Stimulated activated CD4-positive, alpha-beta T cell treated with anti-CD3 and anti-CD28 coated beads, Interleukin-1b, Interleukin-23, amount 100 ng/mL, for 1 hour (primary cell): ENCODE measurements around the gene IGFL2.
"Not testable (repeated sequence)": the region's sequence is repeated elsewhere in the genome, so short reads cannot be mapped to it uniquely, and the experiment has no call there.

ENCODE experiments used
- DNase-seq, 2 donors: peaks; one replicate each; pipeline ENCODE4 v3.0.0-alpha.2; 2020; ENCODE audit warnings: low read depth in 2 of 2

Gene IGFL2

GRCh38 chr19:46142294-46142693, 5.7 kb upstream of the IGFL2 start:
- no peak for DNase-seq

DNA sequence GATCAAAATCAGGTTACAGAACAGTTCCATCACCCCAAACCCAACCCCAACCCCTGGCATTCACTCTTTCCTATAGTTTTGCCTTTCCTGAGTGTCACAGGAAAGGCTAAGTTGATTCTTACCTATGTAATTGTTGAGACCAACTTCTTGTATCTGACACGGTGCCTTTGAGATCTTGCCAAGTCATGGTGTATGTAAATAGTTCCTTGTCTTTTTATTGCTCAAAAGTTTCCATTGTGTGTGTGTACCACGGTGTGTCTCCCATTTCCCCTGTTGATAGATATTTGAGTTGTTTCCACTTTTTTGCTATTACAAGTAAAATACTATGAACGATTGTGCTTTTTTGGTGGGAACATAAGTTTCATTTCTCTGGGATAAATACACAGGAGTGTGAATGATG, 3.3 kb upstream of the IGFL2 start:
- no peak for DNase-seq

- DNase-seq: no peak
Measured at GRCh38 chr19:46147166-46147740, 785 bp upstream of the IGFL2 start.

GRCh38 chr19:46150606-46151005, 2.6 kb downstream of the IGFL2 start:
- DNase-seq: no peak

GRCh38 chr19:46155237-46155636, 7.2 kb downstream of the IGFL2 start:
- DNase-seq: no peak

DNA sequence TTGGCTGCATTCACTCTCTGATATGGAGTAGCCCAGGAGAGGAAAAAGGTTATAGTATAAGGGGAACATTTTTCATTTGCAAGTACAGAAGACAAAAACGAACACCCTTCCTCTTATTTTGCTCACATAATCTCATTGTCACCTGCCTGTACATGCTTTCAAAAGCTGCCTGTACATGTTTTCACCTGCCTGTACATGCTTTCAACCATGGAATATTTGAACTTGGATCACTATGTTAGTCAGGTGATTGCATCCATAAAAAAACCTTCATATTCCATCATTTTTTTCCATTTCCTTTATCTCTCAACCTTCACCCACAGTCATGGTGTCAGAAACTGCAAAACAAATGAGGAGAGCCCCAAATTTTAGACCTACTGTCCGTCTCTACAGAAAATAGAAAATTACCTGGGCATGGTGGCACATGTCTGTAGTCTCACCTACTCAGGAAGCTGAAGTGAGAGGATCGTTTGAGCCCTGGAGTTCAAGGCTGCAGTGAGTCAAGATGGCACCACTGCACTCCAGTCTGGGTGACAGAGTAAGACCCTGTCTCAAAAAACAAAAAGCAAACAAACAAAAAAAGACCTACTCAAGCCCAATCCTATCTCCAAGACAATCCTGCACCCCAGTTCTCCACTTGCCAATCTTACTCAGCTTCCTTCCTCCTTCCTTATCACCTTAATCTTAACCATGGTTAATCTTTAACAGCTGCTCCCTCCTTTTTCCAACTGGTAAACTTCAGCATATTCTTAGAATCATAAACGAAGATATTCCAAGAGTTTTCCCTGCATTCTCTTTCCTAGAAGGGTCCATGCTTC, 11.6 kb downstream of the IGFL2 start:
- DNase-seq: no peak

GRCh38 chr19:46160233-46160775, 12.3 kb downstream of the IGFL2 start:
- no peak for DNase-seq

DNA sequence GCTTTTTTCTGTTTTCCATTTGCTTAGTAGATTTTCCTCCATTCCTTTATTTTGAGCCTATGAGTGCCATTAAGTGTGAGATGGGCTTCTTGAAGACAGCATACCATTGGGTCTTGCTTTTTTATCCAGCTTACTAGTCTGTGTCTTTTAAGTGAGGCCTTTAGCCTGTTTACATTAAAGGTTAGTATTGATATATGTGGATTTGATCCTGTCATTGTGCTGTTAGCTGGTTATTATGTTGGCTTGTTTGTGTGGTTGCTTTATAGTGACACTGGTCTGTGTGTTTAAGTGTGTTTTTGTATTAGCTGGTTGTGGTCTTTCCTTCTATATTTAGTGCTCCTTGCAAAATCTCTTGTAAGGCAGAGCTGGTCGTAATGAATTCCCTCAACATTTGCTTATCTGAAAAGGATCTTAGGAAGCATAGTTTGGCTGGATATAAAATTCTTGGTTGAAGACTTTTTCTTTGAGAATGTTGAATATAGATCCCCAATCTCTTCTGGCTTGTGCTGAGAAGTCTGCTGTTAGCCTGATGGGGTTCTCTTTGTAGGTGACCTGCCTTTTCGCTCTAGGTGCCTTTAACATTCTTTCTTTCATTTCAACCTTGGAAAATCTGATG, 13.7 kb downstream of the IGFL2 start:
- not testable (repeated sequence) for DNase-seq

- DNase-seq: no peak
Measured at GRCh38 chr19:46162731-46163130, 14.7 kb downstream of the IGFL2 start.

DNA sequence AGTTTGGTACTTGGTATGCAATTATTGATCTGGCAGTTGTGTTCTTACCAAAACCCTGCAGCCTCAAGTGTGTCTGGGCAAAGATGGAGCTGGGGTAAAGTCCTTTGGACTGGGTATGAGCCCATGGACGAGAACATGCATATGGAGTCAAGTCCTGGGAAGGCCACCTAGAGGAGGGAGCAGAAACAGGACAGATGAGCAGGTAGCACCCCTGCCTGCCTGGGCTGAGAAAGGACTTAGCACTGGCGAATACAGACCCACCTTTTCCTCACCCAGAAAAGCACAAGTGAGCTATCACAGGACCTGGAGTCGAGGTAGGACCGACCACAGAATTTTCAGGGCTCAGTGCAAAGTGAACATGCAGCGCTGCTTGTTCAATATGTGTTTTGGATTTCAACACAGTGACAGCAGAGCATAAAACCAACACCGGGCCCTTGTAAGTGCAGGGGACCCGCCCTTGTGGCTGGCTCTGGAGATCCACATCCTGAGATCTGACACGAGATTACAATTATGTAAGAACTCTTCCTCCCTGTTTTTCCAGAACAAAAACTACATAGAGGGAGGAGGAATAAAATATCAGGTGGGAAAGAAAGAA, 25.9 kb downstream of the IGFL2 start:
- DNase-seq: no peak

GRCh38 chr19:46176116-46176860, 28.2 kb downstream of the IGFL2 start:
- no peak for DNase-seq

DNA sequence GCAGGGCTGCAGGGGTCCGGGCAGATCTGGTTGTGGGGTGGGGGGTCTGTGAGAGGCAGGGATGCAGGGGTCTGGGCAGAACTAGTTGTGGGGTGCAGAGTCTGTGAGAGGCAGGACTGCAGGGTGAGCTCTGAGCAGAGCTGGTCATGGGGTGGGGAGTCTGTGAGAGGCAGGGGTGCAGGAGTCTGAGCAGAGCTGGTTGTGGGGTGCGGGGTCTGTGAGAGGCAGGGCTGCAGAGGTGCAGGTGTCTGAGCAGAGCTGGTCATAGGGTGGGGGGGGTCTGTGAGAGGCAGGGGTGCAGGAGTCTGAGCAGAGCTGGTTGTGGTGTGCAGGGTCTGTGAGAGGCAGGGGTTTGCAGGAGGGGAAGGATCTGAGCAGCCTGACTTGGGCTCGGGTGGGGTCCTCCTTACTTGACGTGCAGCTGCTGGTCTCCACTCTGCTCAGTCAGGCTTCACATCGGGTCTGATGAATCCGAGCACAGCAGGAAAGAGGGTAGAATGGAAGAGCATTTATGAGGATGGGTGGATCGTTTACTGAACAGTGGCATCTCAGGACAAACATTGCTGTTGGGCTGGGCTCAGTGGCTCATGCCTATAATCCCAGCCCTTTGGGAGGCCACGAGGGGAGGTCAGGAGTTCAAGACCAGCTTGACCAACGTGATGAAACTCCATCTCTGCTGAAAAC, 31.2 kb downstream of the IGFL2 start:
- DNase-seq: no peak

- DNase-seq: no peak
Measured at GRCh38 chr19:46180701-46181387, 32.8 kb downstream of the IGFL2 start.

DNA sequence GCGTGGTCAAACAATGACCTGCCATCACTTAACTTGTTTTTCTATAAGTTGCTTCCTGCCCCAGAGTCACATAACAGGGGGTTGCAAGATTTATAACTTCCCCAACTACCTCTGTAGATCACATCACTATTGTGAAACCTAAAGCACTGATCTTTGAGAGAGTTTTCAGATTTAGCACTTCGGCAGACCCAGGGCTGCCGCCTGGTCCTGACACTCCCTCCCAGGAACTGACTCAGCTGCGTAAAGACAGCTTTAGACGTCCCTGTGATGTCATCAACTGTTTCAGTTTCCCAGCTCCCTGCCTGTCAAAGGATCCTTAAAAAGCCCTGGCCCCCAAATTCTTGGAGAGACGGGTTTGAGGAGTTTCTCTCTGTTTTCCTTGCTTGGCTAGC, 33.3 kb downstream of the IGFL2 start:
- no peak for DNase-seq

- DNase-seq: no peak
Measured at GRCh38 chr19:46182476-46182875, 34.4 kb downstream of the IGFL2 start.

DNA sequence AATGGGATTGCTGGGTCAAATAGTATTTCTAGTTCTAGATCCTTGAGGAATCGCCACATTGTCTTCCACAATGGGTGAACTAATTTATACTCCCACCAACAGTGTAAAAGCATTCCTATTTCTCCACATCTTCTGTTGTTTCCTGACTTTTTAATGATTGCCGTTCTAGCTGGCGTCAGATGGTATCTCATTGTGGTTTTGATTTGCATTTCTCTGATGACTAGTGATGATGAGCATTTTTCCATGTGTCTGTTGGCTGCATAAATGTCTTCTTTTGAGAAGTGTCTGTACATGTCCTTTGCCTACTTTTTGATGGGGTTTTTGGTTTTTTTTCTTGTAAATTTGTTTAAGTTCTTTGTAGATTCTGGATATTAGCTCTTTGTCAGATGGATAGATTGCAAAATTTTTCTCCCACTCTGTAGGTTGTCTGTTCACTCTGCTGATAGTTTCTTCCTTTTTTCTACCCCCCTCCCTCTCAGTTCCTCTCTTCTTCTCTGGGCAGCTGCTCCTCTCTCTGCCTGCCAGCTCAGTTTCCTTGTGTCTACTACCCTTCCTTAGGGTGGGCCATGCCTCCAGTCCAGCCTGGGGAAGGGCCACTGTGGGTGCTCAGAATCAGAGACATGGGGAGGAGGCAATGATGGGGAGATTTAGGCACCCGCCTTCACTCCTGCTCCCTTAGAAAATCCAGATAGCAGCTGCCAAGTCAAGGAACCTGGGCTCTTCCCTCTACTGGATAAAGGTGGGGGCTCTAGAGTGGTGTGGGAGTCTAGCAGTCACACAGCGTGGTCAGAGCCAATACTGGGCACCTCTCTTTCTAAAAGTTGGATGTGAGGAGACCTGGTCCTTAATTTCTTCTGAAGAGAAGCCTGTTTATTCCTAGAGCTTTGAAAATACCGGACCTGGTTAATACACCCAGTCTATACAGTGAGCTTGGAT, 37.0 kb downstream of the IGFL2 start:
- not testable (repeated sequence) for DNase-seq

DNA sequence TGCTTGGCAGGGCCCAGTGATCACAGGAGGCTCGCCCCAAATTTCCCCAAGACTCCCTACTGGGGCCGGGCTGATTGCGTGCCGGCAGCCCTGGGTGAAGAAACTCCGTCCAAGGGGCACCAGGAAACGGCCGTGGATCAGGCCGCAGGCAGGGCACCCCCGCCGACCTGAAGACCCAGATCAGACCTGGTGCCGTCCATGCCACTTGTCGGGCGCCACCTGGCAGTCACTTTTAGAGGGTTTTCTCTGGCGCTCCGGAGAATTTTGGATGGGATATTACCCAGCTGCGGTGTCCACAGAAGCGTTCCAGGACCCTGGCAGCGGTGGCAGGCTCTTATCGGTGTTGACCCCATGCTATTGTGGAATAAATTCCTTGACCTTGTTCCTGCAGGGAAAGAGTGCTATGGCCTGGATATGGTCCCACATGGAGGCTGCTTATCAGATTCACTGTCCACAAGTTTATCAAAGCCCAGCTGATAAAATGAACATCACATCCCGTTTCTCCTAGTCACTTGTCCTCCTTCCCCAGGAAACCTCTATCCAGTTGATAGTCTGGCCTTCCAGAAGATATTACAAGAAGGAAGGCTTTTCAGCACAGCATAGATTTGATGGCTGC, 38.2 kb downstream of the IGFL2 start:
- DNase-seq: no peak

DNA sequence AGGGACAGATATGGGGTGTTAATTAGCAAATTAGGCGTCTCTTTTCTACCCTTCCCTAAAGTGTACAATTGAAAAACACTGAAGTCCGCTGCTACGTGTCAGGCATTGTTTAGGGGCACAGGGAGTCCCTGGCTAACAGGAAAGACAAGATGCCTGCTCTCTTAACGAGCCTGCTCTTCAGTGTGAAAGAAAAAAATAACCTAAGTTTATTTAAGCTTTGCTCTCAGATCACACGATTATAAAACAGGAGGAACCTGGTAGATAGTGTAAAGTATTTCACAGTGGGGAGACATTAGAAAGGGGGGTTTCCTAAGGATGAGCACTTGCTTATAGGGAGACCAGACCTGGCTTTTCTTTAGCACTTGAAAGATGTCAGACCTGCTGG, 38.7 kb downstream of the IGFL2 start:
- DNase-seq: no peak
